Renal cortex interstitium (tissue), 3 donors: ENCODE data around the gene IFI30. TPM values are rescaled to one million over a fixed set of nuclear protein-coding genes. Genes with fewer than 3 reads are reported as not detected.

Experiments used
- polyA plus RNA-seq, 3 donors: library from polyadenylated mRNA; unstranded; fragments of 120-200 nt; gene quantifications; one replicate each; pipeline ENCODE4 v1.2.1, GENCODE V29; 2013; ENCODE audit not compliant: insufficient read length in 3 of 3

Gene IFI30
- polyA plus RNA-seq, 3 donors = 11.4 to 20.4 (median 11.7) TPM

Other genes with a start within 250 kb of the IFI30 start
- 10 to 100 TPM; 46.5 to 87.2 (median 70.7) TPM for gene CCDC124, start 240.8 kb upstream of the IFI30 start, polyA plus RNA-seq
- 1 to 10 TPM; 4.8 to 8.4 (median 5.7) TPM for gene KCNN1, start 206.7 kb upstream of the IFI30 start, polyA plus RNA-seq
- 1 to 10 TPM; 3.4 to 7.5 (median 3.8) TPM for gene ARRDC2, start 165.6 kb upstream of the IFI30 start, polyA plus RNA-seq
- gene IL12RB1, start 86.9 kb upstream of the IFI30 start, polyA plus RNA-seq = under 1 TPM; 0.16 to 0.44 (median 0.23) TPM
- 1 to 10 TPM; 4.6 to 9.2 (median 5.5) TPM for gene MAST3, start 76.0 kb upstream of the IFI30 start, polyA plus RNA-seq
- 10 to 100 TPM; 20.1 to 38.9 (median 30.4) TPM for gene PIK3R2, start 20.6 kb upstream of the IFI30 start, polyA plus RNA-seq
- 10 to 100 TPM in 1 of 3 donors, 1 to 10 TPM in 2; 7.9 to 10.3 (median 8.2) TPM for gene MPV17L2, start 19.4 kb downstream of the IFI30 start, polyA plus RNA-seq
- gene RAB3A, start 30.2 kb downstream of the IFI30 start, polyA plus RNA-seq = 1 to 10 TPM; 4.9 to 6.5 (median 5.4) TPM
- gene PDE4C, start 52.6 kb downstream of the IFI30 start, polyA plus RNA-seq = 1 to 10 TPM in 1 of 3 donors, under 1 TPM in 2; 0.30 to 1.8 (median 0.79) TPM
- gene IQCN, start 100.6 kb downstream of the IFI30 start, polyA plus RNA-seq = 10 to 100 TPM in 1 of 3 donors, 1 to 10 TPM in 2; 6.6 to 12.2 (median 7.2) TPM
- 100 to 1,000 TPM in 2 of 3 donors, 10 to 100 TPM in 1; 71.4 to 135 (median 103) TPM for gene JUND, start 107.8 kb downstream of the IFI30 start, polyA plus RNA-seq
- 100 to 1,000 TPM in 2 of 3 donors, 10 to 100 TPM in 1; 84.2 to 120 (median 108) TPM for gene LSM4, start 149.3 kb downstream of the IFI30 start, polyA plus RNA-seq
- 10 to 100 TPM; 20.9 to 35.3 (median 22.0) TPM for gene PGPEP1, start 166.8 kb downstream of the IFI30 start, polyA plus RNA-seq
- 10 to 100 TPM in 1 of 3 donors, 1 to 10 TPM in 2; 2.2 to 10.4 (median 2.9) TPM for gene GDF15, start 212.3 kb downstream of the IFI30 start, polyA plus RNA-seq
- 1 to 10 TPM in 1 of 3 donors, under 1 TPM in 2; 0.75 to 1.6 (median 0.88) TPM for gene LRRC25, start 223.8 kb downstream of the IFI30 start, polyA plus RNA-seq
- 100 to 1,000 TPM in 2 of 3 donors, 10 to 100 TPM in 1; 52.4 to 115 (median 104) TPM for gene SSBP4, start 245.6 kb downstream of the IFI30 start, polyA plus RNA-seq